A673 (cell line): ENCODE results near the gene ATF6. TPM values are rescaled to one million over a fixed set of nuclear protein-coding genes. Genes with fewer than 3 reads are reported as not detected.

Experiments
- BruUV-seq: library from RNA; stranded (reverse); fragments of 400-500 nt; replicated peaks from 2 replicates; lab custom pipeline; 2021; lab: Mats Ljungman, UMichigan
- CTCF ChIA-PET: fragments of 300-600 bp; sonication (Branson Sonifier 250); formaldehyde crosslinking; loops from one replicate; lab custom pipeline; 2022; ENCODE audit warnings: antibody characterized with exemption; lab: Charles Lee
- POLR2A ChIA-PET: fragments of 300-600 bp; sonication (Branson Sonifier 250); formaldehyde crosslinking; loops from one replicate; lab custom pipeline; 2022; ENCODE audit warnings: antibody characterized with exemption; ENCODE audit not compliant: low non-redundant PET; lab: Charles Lee
- DNase-seq: peaks from one replicate; pipeline ENCODE4 v3.0.0-alpha.2; 2015; ENCODE audit warnings: low spot score
- H3K27ac ChIP-seq: fragments of 200-600 bp; sonication (generic); 2 replicates; pipeline ENCODE4 v1.5.1; 2016; ENCODE audit warnings: mixed run types, low read depth, mild to moderate bottlenecking, mixed read lengths, antibody characterized with exemption, low read length; ENCODE audit not compliant: poor library complexity, severe bottlenecking
- H3K27me3 ChIP-seq: fragments of 200-600 bp; sonication (generic); replicated peaks from 2 replicates; pipeline ENCODE4 v1.6.1; 2017; ENCODE audit warnings: mixed run types, low read depth, mild to moderate bottlenecking, mixed read lengths, antibody characterized with exemption, low read length; ENCODE audit not compliant: insufficient read depth, poor library complexity
- H3K36me3 ChIP-seq: fragments of 200-600 bp; sonication (generic); 2 replicates; pipeline ENCODE4 v1.6.1; 2016; ENCODE audit warnings: mixed run types, mild to moderate bottlenecking, mixed read lengths, antibody characterized with exemption, low read length; ENCODE audit not compliant: insufficient read depth, poor library complexity, severe bottlenecking
- H3K4me1 ChIP-seq: fragments of 200-600 bp; sonication (generic); 2 replicates; pipeline ENCODE4 v1.6.1; 2017; ENCODE audit warnings: mixed run types, mild to moderate bottlenecking, mixed read lengths, antibody characterized with exemption, low read length; ENCODE audit not compliant: insufficient read depth, poor library complexity, severe bottlenecking
- H3K4me3 ChIP-seq: fragments of 200-600 bp; sonication (generic); 2 replicates; pipeline ENCODE4 v1.5.1; 2016; ENCODE audit warnings: low read depth, mixed run types, mild to moderate bottlenecking, mixed read lengths, low read length; ENCODE audit not compliant: poor library complexity, severe bottlenecking
- H3K9me3 ChIP-seq: fragments of 200-600 bp; sonication (generic); 2 replicates; pipeline ENCODE4 v1.6.1; 2016; ENCODE audit warnings: mixed run types, low read depth, mild to moderate bottlenecking, mixed read lengths, antibody characterized with exemption, low read length; ENCODE audit not compliant: poor library complexity, severe bottlenecking
- EZH2 ChIP-seq: fragments of 200-600 bp; sonication (generic); IDR thresholded peaks from 2 replicates; pipeline ENCODE4 v1.6.1; 2017; ENCODE audit warnings: borderline replicate concordance, low read depth, mild to moderate bottlenecking, mixed read lengths, antibody characterized with exemption, low read length; ENCODE audit not compliant: poor library complexity, severe bottlenecking
- intact Hi-C: fragments of 100-400 bp; cut with micrococcal nuclease; formaldehyde crosslinking; loops from one replicate; pipeline ENCODE4 v1.10.0; 2022; ENCODE audit not compliant: unreplicated experiment
- total RNA-seq: library from RNA; stranded (reverse); gene quantifications from 2 replicates; pipeline ENCODE4 v1.2.3, GENCODE V29; 2021
- TF ChIP-seq, protein P1 (sequence below): fragments of 300-800, 200-600 bp; sonication (generic); conservative IDR thresholded peaks from 2 replicates; pipeline ENCODE4 v1.5.1; 2017; ENCODE audit warnings: low read depth, mild to moderate bottlenecking, antibody characterized with exemption, low read length, moderate library complexity, mixed read lengths

Gene ATF6
- total RNA-seq, 1 experiment from 2014 or later: 21.8 TPM

DNA sequence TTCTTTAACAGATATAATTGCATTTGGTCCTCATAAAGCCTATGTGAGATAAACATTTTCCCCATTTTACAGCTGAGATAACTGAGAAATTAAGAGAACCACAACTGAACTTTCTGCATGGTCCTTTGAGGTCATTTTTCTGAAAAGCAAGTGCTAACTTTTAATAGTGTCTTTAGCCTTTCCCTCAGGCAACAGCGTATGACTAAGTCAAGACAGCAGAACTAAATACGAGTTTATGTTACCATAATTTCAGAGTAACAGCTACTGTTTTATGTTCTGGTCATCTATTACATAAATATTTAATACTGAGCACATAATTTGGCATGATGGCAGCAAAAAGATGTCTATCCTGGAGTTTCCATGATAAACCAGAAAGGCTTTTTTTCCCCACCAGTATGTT is 161.9 kb downstream of the ATF6 start:
- DNase-seq: no peak
- Histone ChIP-seq H3K36me3 (no peaks in the 10 kb centered on the region), H3K9me3 (no peaks in the 10 kb centered on the region), H3K27me3 (no peaks in the 10 kb centered on the region), H3K4me1 (no peaks in the 10 kb centered on the region), H3K27ac (no peak overlapping the region), H3K4me3 (no peak overlapping the region)
- no peak for TF ChIP-seq EZH2
- TF ChIP-seq, protein P1, sequence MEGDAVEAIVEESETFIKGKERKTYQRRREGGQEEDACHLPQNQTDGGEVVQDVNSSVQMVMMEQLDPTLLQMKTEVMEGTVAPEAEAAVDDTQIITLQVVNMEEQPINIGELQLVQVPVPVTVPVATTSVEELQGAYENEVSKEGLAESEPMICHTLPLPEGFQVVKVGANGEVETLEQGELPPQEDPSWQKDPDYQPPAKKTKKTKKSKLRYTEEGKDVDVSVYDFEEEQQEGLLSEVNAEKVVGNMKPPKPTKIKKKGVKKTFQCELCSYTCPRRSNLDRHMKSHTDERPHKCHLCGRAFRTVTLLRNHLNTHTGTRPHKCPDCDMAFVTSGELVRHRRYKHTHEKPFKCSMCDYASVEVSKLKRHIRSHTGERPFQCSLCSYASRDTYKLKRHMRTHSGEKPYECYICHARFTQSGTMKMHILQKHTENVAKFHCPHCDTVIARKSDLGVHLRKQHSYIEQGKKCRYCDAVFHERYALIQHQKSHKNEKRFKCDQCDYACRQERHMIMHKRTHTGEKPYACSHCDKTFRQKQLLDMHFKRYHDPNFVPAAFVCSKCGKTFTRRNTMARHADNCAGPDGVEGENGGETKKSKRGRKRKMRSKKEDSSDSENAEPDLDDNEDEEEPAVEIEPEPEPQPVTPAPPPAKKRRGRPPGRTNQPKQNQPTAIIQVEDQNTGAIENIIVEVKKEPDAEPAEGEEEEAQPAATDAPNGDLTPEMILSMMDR: no peak
- ChIA-PET CTCF (no interaction called here), POLR2A (interaction anchor here (1.1 kb wide), 1 partner anchor 517 kb away, joined by 3 read pairs; no protein-coding TSS in a partner anchor)
- intact Hi-C loops: no loop called here
- BruUV-seq: no TSS peak

DNA sequence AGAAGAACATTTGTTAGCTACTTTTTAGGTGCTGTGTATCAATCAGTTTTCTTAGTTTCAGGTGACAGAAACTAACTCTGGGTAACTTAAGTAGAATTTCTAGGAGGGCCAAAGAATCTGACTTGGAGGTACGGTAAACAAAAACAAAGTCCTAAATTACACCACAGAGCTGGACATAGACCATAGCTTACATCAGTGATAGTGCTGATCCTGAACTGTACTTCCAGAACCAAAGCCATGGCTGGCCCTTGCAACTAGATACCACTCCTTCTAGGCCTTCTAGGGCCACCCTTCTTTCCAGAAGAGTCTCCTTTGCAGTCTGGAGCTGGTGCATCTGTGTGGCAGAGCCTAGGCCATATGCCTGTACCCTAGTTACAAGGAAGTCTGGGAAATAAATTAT is 163.0 kb downstream of the ATF6 start:
- intact Hi-C loops: no loop called here
- no TSS peak for BruUV-seq
- H3K27ac ChIP-seq: no peak overlapping the region
- H3K27me3 ChIP-seq: no peaks in the 10 kb centered on the region
- no peaks in the 10 kb centered on the region for H3K36me3 ChIP-seq
- POLR2A ChIA-PET: no interaction called here
- no peak overlapping the region for H3K4me3 ChIP-seq
- no peaks in the 10 kb centered on the region for H3K9me3 ChIP-seq
- H3K4me1 ChIP-seq: no peaks in the 10 kb centered on the region
- no peak for DNase-seq
- no peak for TF ChIP-seq EZH2
- CTCF ChIA-PET: interaction anchor here (1.0 kb wide), 1 partner anchor 108 kb away, joined by 3 read pairs; no protein-coding TSS in a partner anchor

DNA sequence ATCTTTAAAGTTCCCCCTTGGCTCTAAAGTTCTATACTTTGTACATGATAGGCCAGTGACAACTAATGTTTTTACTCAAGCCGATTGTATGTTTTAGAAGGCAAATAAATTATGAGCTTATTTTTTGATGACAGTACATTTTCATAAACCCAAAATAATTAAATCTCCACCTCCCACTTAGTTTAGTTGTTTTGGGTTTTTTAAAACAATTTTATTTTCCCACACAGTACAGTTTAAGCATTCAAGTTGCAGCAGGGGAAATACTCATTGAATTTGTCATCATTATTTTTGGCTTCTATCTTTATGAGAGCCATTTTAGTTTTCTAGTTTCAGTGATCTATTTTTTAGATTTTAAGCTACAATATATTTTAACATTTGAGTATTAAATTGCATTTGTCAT is 163.9 kb downstream of the ATF6 start:
- intact Hi-C loops: no loop called here
- no peak overlapping the region for H3K4me3 ChIP-seq
- no peaks in the 10 kb centered on the region for H3K36me3 ChIP-seq
- no peaks in the 10 kb centered on the region for H3K27me3 ChIP-seq
- no peak for DNase-seq
- POLR2A ChIA-PET: no interaction called here
- no peaks in the 10 kb centered on the region for H3K9me3 ChIP-seq
- no peak overlapping the region for H3K27ac ChIP-seq
- CTCF ChIA-PET: no interaction called here
- BruUV-seq: no TSS peak
- no peak for TF ChIP-seq EZH2
- TF ChIP-seq, protein P1: no peak
- H3K4me1 ChIP-seq: no peaks in the 10 kb centered on the region

DNA sequence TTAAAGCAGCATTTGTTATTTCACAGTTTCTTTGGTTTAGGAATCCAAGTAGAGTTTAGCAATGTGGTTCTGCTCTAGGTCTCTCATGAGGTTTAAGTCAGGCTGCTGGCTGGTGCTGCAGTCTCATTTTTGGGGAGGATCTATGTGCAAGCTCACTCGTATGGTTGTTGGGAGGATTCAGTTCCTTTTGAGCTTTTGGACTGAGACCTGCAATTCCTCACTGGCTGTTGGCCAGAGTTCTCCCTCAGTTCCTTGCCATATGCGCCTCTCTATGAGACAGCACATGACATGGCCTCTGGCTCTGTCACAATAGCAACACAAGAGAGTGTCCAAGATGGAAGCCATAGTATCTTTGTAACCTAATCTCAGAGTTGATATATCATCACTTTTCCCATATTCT is 166.5 kb downstream of the ATF6 start:
- intact Hi-C loops: no loop called here
- no peaks in the 10 kb centered on the region for H3K36me3 ChIP-seq
- TF ChIP-seq, protein P1: no peak
- no peak for TF ChIP-seq EZH2
- CTCF ChIA-PET: no interaction called here
- H3K4me3 ChIP-seq: no peak overlapping the region
- DNase-seq: no peak
- H3K9me3 ChIP-seq: no peaks in the 10 kb centered on the region
- no TSS peak for BruUV-seq
- POLR2A ChIA-PET: interaction anchor here (0.6 kb wide), 1 partner anchor 132 kb away, joined by 23 read pairs; no protein-coding TSS in a partner anchor
- H3K4me1 ChIP-seq: no peaks in the 10 kb centered on the region
- H3K27me3 ChIP-seq: no peaks in the 10 kb centered on the region
- no peak overlapping the region for H3K27ac ChIP-seq
